Caco-2 (cell line): ENCODE data around the gene GBP7. TPM values are rescaled to one million over a fixed set of nuclear protein-coding genes. Genes with fewer than 3 reads are reported as not detected.

Source experiments
- BruUV-seq: library from RNA; stranded (reverse); fragments of 400-500 nt; replicated peaks from 2 replicates; lab custom pipeline; 2021; lab: Mats Ljungman, UMichigan
- CTCF ChIA-PET: fragments of 300-600 bp; sonication (Branson Sonifier 250); formaldehyde crosslinking; loops from one replicate; lab custom pipeline; 2022; ENCODE audit warnings: antibody characterized with exemption; lab: Charles Lee
- POLR2A ChIA-PET: fragments of 300-600 bp; sonication (Branson Sonifier 250); formaldehyde crosslinking; loops from one replicate; lab custom pipeline; 2022; ENCODE audit warnings: antibody characterized with exemption; lab: Charles Lee
- DNase-seq, 2 experiments: peaks; one replicate each; pipeline versions ENCODE4 v3.0.0 to v3.0.0-alpha.2; 2020 to 2022
- H3K27me3 ChIP-seq: replicated peaks from 2 replicates; pipeline ENCODE4 v1.6.0; 2011; ENCODE audit warnings: low read length; ENCODE audit not compliant: control insufficient read depth, insufficient read depth
- H3K36me3 ChIP-seq: 2 replicates; pipeline ENCODE4 v1.5.1; 2011; ENCODE audit warnings: low read length; ENCODE audit not compliant: control insufficient read depth, insufficient read depth
- H3K4me1 ChIP-seq: fragments of 250-450 bp; sonication (Bioruptor Pico); 2 replicates; pipeline ENCODE4 v1.5.1; 2020; ENCODE audit warnings: mild to moderate bottlenecking
- H3K4me3 ChIP-seq: 2 replicates; pipeline ENCODE4 v1.5.1; 2011; ENCODE audit warnings: low read depth, mild to moderate bottlenecking, control low read depth, low read length
- H3K9me3 ChIP-seq: fragments of 250-450 bp; sonication (Bioruptor Pico); 2 replicates; pipeline ENCODE4 v1.5.1; 2020; ENCODE audit warnings: mild to moderate bottlenecking, moderate library complexity
- H3K27ac Mint-ChIP-seq: one replicate; pipeline ENCODE4 v1.8.0; 2022; ENCODE audit warnings: mixed read lengths; ENCODE audit not compliant: unreplicated experiment
- H3K27me3 Mint-ChIP-seq: one replicate; pipeline ENCODE4 v1.8.0; 2022; ENCODE audit warnings: mixed read lengths; ENCODE audit not compliant: insufficient read depth, unreplicated experiment
- H3K36me3 Mint-ChIP-seq: one replicate; pipeline ENCODE4 v1.8.0; 2022; ENCODE audit warnings: mild to moderate bottlenecking, mixed read lengths; ENCODE audit not compliant: insufficient read depth, unreplicated experiment
- H3K4me1 Mint-ChIP-seq: one replicate; pipeline ENCODE4 v1.8.0; 2022; ENCODE audit warnings: low read depth, mixed read lengths; ENCODE audit not compliant: unreplicated experiment
- H3K4me3 Mint-ChIP-seq: one replicate; pipeline ENCODE4 v1.8.0; 2022; ENCODE audit warnings: mild to moderate bottlenecking, moderate library complexity, mixed read lengths; ENCODE audit not compliant: unreplicated experiment
- H3K9me3 Mint-ChIP-seq: one replicate; pipeline ENCODE4 v1.8.0; 2022; ENCODE audit warnings: mixed read lengths; ENCODE audit not compliant: unreplicated experiment
- intact Hi-C: fragments of 100-400 bp; cut with micrococcal nuclease; formaldehyde crosslinking; loops from one replicate; pipeline ENCODE4 v1.10.0; 2022; ENCODE audit not compliant: unreplicated experiment
- total RNA-seq: library from RNA; stranded (reverse); gene quantifications from 2 replicates; pipeline ENCODE4 v1.2.3, GENCODE V29; 2022
- TF ChIP-seq, protein P1 (sequence below), 2 experiments: fragments of 200-600 bp in 1 of 2; IDR thresholded peaks; 1 replicate in 1 of 2; 2 replicates in 1 of 2; pipeline versions ENCODE4 v1.5.1 to v1.8.0; 2011 to 2022; ENCODE audit warnings: antibody characterized with exemption in 1 of 2, control low read depth in 1 of 2, inconsistent platforms in 1 of 2, low read depth in 1 of 2, low read length in 1 of 2, mild to moderate bottlenecking in 1 of 2, moderate library complexity in 1 of 2; ENCODE audit not compliant: insufficient read depth in 1 of 2, severe bottlenecking in 1 of 2, unreplicated experiment in 1 of 2

GBP7 gene
- total RNA-seq, 1 experiment from 2014 or later, result not detected

DNA sequence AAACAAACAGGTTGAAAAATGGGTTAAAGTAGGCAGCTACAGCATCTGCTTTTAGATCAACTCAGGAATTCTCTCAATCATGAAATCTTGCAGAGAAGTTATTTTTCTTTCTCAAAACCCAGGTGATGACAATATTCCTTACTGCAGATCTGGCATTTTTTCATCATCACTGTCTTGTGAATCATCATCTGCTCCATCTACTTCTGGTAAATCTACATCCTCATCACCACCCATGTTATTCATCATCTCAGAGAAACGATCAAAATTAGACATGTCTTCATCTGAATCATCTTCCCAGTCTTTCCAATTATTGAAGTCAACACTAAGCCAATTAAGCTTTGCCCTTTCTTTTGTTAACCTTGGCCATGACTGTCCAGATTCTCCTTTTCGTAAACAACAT lies 71.7 kb downstream of the GBP7 start:
- Mint-ChIP-seq H3K36me3 (no peaks in the 10 kb centered on the region), H3K4me1 (no peaks in the 10 kb centered on the region), H3K27me3 (no peaks in the 10 kb centered on the region), H3K27ac (no peak overlapping the region), H3K4me3 (no peak overlapping the region), H3K9me3 (no peaks in the 10 kb centered on the region)
- ChIA-PET POLR2A (no interaction called here), CTCF (no interaction called here)
- BruUV-seq, result no TSS peak
- no peak overlapping the region for H3K4me3 ChIP-seq
- intact Hi-C loops, result no loop called here
- H3K9me3 ChIP-seq, result no peaks in the 10 kb centered on the region
- no peaks in the 10 kb centered on the region for H3K27me3 ChIP-seq
- TF ChIP-seq, protein P1, sequence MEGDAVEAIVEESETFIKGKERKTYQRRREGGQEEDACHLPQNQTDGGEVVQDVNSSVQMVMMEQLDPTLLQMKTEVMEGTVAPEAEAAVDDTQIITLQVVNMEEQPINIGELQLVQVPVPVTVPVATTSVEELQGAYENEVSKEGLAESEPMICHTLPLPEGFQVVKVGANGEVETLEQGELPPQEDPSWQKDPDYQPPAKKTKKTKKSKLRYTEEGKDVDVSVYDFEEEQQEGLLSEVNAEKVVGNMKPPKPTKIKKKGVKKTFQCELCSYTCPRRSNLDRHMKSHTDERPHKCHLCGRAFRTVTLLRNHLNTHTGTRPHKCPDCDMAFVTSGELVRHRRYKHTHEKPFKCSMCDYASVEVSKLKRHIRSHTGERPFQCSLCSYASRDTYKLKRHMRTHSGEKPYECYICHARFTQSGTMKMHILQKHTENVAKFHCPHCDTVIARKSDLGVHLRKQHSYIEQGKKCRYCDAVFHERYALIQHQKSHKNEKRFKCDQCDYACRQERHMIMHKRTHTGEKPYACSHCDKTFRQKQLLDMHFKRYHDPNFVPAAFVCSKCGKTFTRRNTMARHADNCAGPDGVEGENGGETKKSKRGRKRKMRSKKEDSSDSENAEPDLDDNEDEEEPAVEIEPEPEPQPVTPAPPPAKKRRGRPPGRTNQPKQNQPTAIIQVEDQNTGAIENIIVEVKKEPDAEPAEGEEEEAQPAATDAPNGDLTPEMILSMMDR (IDR thresholded peaks at IDR 0.05; ENCODE audit: insufficient read depth in 1 of 2, low read depth in 1 of 2, low read length in 1 of 2, severe bottlenecking in 1 of 2, unreplicated experiment in 1 of 2), result no peak
- H3K4me1 ChIP-seq, result no peaks in the 10 kb centered on the region
- no peaks in the 10 kb centered on the region for H3K36me3 ChIP-seq
- DNase-seq, result no peak

DNA sequence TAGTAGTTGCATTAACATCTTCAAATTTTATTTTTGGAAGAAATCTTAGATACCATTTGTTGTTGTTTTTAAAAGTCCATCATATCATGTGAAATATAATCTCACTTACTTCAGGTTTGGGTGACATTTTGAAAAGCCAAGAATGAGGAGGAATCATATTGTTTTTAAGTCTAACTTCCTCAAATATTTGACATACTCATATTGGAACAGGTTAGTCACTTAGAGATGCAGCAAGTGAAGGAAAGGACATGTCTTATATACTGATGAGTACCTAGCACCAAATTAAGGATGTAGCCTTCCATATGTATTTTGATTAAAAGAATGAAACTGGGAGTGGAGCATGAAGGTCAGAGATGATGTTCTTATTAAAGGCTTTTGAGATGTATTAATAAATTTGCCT lies 73.8 kb downstream of the GBP7 start:
- ChIA-PET POLR2A (no interaction called here), CTCF (no interaction called here)
- H3K9me3 Mint-ChIP-seq, result no peaks in the 10 kb centered on the region
- Histone ChIP-seq H3K4me3 (no peak overlapping the region), H3K4me1 (no peaks in the 10 kb centered on the region), H3K9me3 (no peaks in the 10 kb centered on the region), H3K27me3 (no peaks in the 10 kb centered on the region), H3K36me3 (no peaks in the 10 kb centered on the region)
- no peaks in the 10 kb centered on the region for H3K36me3 Mint-ChIP-seq
- H3K4me1 Mint-ChIP-seq, result no peaks in the 10 kb centered on the region
- BruUV-seq, result no TSS peak
- H3K27me3 Mint-ChIP-seq, result no peaks in the 10 kb centered on the region
- no peak for DNase-seq
- no peak overlapping the region for H3K4me3 Mint-ChIP-seq
- TF ChIP-seq, protein P1 (IDR thresholded peaks at IDR 0.05; ENCODE audit: insufficient read depth in 1 of 2, low read depth in 1 of 2, low read length in 1 of 2, severe bottlenecking in 1 of 2, unreplicated experiment in 1 of 2), result no peak
- no peak overlapping the region for H3K27ac Mint-ChIP-seq
- intact Hi-C loops, result no loop called here

DNA sequence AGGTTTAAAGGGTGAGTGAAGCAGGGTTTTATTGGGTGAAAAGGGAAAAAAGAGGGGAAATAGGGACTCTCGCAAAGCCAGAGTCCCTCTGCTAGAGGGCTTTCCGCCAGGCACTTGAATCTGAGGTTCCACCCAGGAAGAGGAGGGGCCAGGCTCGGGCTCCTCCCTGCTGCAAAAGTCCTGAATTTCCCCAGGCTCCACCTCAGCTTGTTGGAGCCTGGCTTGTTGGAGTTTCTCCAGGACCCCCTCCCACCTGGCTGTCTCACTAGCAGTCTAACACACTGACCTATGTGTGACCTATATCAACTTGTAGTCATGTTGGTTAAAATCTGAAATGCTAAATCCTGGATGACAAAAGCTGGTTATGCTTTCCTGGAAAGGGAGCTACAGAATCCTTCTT lies 75.4 kb downstream of the GBP7 start:
- Mint-ChIP-seq H3K4me1 (no peaks in the 10 kb centered on the region), H3K27me3 (no peaks in the 10 kb centered on the region), H3K36me3 (no peaks in the 10 kb centered on the region), H3K27ac (no peak overlapping the region), H3K4me3 (no peak overlapping the region), H3K9me3 (no peaks in the 10 kb centered on the region)
- H3K9me3 ChIP-seq, result no peaks in the 10 kb centered on the region
- TF ChIP-seq, protein P1 (IDR thresholded peaks at IDR 0.05; ENCODE audit: insufficient read depth in 1 of 2, low read depth in 1 of 2, low read length in 1 of 2, severe bottlenecking in 1 of 2, unreplicated experiment in 1 of 2), result no peak
- POLR2A ChIA-PET, result no interaction called here
- no peak overlapping the region for H3K4me3 ChIP-seq
- no peaks in the 10 kb centered on the region for H3K4me1 ChIP-seq
- no peaks in the 10 kb centered on the region for H3K36me3 ChIP-seq
- intact Hi-C loops, result no loop called here
- H3K27me3 ChIP-seq, result no peaks in the 10 kb centered on the region
- BruUV-seq, result no TSS peak
- CTCF ChIA-PET, result no interaction called here
- DNase-seq, result no peak
